GM21381 (cell line): Measurements from ENCODE around the gene SNX15.
"Not testable (repeated sequence)": the region's sequence is repeated elsewhere in the genome, so short reads cannot be mapped to it uniquely, and the experiment has no call there.

ENCODE experiments used
- ATAC-seq: cut with Tn5 transposase; IDR thresholded peaks from one replicate; pipeline ENCODE4 v1.9.1; 2021; ENCODE audit warnings: mild to moderate bottlenecking, moderate library complexity; ENCODE audit not compliant: unreplicated experiment

The SNX15 gene, protein sequence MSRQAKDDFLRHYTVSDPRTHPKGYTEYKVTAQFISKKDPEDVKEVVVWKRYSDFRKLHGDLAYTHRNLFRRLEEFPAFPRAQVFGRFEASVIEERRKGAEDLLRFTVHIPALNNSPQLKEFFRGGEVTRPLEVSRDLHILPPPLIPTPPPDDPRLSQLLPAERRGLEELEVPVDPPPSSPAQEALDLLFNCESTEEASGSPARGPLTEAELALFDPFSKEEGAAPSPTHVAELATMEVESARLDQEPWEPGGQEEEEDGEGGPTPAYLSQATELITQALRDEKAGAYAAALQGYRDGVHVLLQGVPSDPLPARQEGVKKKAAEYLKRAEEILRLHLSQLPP

DNA sequence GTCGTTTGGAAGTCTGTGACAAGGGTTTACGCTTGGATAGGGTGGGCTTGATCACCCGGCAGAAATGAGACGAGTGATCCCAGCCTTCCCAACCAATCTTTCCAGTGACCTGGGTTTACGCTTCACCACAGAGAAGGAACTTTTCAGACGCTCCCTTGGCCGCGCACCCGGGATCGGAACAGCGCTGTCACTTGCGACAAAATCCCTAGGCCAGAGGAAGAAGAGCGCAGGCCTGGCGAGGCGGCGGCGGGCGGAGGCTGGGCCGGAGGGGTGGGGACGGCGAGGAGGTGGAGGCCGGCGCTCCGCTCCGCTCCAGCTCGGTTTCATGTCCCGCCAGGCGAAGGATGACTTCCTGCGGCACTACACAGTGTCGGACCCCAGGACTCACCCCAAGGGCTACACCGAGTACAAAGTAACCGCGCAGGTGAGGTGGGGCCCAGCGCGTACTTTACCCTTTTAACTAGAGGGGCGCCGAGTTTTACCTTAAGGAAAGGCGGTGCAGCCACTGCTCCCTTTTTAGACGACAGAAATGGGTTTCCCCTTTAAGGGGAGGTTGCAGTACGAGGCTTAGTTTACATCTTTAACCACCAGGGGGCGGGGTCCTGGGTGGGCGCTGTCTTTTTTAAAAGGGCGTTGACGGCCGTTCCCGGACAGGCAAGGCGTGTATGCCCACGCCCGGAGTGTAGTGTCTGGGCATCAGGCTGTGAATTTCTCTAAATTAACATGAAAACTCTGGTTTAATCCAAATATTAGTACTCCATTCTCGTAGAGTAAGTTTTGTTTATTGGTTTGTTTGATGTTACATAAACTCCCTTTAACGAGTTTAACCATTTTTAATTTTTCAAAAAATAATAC is at the start of gene SNX15:
TSS of gene SNX15 (plus strand) at position 227 of the 855 bp plus-strand sequence. CDS start at position 326, 99 bp downstream.
- ATAC-seq, result peak; percentile 85

DNA sequence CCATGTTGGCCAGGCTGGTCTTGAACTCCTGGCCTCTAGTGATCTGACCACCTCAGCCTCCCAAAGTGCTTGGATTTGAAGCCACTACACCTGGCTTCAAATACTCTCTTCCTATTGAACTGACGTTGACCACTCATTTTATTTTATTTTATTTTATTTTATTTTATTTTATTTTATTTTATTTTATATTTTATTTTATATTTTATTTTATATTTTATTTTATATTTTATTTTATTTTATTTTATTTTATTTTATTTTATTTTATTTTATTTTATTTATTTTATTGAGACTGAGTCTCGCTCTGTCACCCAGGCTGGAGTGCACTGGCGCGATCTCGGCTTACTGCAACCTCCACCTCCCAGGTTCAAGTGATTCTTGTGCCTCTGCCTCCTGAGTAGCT is 43.9 kb upstream of the SNX15 start:
- ATAC-seq, result not testable (repeated sequence)

DNA sequence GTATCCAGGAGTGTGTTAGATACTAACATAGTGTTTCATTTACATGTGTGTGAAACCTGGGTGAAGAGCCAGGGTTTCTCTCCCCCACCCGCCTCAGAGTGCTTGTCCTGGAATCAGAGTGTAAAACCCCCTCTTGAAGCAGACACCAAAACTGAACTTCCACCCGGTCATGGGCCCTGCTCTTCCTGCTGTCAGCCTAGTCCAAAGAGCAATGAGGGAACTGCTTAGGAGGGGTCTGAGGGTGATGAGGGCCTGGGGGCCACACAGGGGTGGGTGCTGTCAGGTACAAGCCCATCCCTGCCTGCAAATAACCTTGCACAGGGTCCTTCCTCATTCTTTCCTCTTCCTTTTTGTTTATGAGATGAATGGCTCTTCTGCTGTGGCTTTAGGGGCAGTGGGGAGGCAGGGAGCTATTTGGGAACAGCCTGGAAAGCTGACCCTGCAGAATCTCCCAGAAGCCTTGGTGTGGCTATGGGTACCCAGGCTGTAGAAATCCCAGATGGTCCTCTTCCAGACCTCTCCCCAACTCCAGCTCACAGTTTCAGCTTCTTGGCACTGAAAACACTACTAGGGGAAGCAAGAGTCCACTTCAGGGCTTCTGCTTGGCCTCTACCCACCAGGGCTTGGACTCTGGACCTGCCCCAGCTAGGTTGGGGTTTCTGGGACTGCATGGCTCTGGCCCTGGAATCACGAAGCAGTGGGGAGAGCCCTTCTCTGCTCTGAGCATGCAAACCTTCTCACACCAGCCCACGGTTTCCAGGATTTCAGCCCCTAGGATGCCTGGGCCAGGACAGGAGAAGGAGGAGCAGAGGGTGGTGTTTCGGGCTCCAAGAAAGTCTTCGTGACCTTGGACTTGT is 39.0 kb upstream of the SNX15 start:
- no peak for ATAC-seq

DNA sequence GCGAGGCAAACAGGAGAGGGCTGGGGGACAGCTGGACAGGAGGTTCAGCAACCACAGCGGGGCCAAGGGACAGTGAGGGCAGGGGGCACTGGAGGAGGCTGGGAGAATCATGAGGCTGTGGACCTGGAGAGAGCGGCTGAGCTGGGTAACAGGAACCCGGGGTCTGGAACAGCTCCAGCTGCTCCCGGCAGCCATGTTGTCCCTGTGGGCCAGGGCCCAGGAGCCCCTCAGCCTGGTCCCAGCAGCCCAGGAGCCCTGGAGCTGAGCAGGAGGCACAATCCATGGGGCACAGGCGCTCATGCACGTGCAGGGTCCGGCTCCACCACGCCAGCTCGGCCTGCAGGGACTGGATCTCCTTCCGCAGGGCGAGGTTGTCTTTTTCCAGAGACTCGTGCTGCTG is 37.8 kb upstream of the SNX15 start:
- no peak for ATAC-seq

DNA sequence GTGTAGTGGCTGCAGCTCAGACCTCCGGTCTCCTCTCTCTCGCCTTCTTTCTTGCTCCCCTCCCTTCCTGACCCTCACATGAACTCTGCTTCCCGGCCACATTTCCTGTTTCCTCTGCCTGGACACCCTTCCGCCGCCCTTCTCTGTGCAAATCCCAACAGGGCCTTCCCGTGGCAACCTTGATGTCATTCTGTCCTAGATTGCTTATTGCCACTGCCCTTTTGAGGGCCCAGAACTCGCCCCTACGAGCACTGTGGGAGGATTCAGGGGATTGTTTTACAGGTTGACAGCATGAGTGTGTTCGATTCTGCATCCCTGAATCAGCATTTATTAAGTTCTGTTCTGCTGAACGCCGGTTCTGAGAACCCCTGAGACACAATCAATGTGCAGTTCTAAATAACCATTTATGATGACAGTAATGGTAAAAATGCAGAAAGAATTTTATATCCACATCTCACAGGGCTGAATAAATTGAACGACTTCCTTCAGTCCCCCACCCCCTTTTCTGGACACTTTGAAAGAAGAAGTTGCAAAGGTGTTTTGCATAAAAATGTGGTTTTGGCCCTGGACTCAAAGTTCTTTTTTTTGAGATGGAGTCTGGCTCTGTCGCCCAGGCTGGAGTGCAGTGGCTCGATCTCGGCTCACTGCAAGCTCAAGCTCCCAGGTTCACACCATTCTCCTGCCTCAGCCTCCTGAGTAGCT is 36.9 kb upstream of the SNX15 start:
- no peak for ATAC-seq

DNA sequence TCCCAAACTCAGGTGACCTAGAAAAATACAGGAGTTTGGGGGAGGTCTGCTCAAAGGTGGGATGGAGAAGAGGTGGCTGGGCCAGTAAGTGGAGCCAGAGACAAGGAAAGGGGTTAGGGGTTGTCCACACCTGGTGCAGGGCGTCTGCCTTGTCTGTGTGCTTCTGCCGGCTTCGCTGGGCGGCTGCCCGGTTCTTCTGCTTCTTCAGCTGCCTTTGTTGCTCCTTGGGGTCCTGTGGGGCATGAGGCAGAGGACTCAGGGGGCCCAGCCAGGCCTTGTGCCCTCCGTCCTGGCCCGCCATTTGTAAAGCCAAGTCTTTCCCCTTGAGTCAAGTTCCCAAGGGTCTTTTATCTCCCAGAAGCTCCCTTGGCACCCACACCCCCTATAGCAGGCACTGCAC is 32.9 kb upstream of the SNX15 start:
- ATAC-seq, result no peak

DNA sequence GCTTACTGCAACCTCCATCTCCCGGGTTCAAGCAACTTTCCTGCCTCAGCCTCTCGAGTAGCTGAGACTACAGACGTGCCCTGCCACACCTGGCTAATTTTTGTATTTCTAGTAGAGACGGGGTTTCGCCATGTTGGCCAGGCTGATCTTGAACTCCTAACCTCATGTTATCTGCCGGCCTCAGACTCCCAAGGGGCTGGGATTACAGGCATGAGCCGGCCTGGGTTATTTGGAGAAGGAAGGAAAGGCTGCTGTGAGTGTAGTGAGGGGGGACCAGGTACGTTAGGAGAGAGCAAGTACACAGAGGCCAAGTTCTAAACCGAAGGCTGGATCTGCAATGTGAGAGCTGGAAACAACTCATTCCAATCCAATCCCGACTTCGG is 30.9 kb upstream of the SNX15 start:
- ATAC-seq, result no peak

DNA sequence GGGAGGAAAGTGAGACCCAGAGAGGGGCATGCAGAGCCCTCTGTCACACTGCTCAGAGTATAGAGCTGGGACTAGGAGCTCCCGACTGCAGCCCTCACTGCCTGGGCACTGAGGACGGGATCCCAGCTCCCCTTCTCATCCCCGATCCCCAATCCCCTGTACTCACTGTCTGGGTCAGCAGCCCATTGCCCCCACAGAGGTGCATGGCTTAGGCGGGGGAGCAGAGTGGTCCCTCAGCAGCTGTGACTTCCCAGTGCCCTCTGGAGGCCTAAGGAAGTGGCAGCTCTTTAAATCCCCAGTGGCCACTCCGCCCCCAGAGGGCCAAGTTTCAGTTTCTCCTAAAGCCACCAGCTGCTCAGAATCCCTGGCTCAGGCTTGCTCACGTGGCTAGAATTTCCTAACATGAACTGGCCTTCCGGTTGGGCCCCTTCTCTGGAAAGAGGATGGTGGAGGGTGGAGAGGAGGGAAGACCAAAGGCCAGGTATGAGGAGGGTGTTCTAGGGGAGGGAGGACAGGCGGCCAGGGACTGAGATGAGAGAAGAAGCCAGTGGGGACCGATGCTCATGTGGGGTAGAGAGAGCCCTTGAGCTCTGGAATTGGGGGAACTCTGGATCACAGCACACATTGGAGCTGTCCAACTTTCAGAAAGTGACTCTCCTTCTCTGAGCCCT is 30.4 kb upstream of the SNX15 start, which contains the start of gene BATF2:
TSS of gene BATF2 (minus strand) at position 262 of the 671 bp plus-strand sequence. CDS start at position 205, 57 bp downstream.
- no peak for ATAC-seq

DNA sequence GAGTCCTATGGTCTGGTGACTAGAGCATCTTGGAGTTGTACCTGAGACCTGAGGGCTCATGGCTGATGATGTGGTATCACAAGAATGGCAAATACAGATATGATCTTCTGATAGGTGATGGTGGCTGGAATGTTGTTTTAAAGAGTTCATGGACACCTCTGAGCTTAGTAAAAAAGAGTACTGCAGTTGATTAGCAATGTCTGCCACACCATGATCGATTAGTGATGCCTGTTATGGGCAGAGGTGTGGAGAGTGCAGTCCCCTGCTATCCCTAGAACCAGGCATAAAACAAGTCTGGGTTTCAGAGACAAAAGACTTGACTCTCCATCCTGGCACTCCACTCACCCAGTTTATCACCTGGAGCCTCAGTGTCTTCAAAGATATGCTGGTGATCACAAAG is 29.1 kb upstream of the SNX15 start:
- no peak for ATAC-seq

DNA sequence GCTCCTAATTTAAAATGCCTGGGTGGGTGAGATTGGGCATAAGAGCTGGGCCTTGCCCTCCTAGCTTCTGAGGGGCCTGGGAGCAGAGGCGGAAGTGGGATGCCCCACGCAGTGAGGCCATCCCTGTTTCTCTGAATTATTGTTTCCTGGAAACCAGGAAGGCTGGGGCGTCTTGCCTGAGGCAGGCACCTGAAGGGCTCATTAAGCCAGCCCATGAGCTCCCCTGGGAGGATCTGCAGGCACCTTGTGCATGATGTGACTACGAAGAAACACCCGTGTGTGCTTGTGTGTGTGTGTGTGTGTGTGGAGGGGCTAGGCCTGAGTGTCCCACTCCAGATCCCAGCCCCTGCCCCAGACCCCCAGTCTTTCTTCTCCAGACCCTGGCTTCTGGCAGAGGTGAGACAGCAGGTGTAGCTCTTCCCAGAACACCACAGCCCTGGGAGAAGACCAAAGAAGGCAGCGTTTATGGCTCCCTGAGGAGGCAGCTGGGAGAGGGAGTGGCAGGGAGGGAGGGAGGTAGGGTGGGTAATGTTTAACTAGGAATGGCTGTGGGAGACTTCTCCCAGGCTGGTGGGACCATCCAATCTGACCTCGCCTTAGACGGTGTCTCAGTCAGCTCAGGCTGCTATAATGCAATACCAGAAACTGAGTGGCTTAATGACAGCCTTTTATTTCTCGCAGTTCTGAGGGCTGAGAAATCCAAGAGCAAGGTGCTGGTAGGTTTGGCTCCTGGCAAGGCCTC is 28.4 kb upstream of the SNX15 start:
- no peak for ATAC-seq

DNA sequence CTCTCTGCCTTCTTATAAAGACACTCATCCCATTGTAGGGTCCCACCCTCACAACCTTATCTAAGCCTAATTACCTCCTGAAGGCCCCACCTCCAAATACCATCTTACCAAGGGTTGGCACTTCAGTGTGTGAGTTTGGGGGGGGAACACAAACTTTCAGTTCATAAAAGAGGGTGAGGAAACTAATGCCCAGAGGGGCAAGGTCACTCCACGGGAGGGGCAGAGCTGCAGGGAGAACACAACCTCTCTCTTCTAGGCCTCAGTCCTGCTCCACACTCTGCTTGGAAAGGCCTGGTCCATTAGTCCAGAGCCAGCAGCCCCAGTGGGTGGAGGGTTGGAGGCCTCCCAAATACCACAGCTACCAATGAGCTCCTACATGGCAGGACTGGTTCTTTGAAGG is 27.8 kb upstream of the SNX15 start:
- ATAC-seq, result no peak

DNA sequence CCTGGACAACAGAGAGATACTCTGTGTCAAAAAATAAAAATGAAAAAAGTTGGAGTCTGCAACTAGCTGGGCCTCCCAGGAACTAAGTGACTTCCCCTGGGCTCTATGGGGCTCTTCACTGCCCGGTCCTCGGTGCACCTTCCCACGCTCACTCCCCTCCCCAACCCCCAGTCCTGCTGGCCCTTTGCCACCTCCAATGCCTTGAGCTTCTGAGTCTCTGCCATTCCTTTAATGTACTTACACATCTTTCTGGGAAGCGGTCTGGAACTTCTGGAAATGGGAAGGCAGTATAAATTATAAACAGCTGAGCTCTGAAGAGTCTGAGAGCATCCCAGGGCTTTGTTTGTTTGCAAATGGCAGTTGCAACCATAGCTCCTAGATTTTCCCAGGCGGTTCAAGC is 24.5 kb upstream of the SNX15 start:
- ATAC-seq, result no peak

DNA sequence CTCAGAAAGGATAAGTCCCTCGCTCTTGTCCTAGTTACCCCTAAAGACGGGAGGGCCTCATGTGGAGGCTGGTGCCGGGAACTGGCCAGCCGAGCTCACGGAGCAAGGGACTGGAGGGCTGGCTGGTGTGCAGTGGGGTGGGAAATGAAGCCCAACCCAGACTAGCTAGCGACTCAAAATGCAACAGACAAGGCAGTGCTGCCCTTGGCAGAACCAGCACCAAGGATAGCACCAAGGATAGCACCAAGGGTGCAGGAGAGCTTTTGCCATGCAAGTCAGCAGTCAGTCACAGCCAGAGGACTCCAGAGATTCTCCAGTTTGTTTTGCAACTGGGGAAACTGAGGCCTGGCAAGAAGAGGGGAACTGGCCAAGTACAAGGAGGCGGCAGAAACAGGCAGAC is 24.0 kb upstream of the SNX15 start:
- ATAC-seq, result no peak

DNA sequence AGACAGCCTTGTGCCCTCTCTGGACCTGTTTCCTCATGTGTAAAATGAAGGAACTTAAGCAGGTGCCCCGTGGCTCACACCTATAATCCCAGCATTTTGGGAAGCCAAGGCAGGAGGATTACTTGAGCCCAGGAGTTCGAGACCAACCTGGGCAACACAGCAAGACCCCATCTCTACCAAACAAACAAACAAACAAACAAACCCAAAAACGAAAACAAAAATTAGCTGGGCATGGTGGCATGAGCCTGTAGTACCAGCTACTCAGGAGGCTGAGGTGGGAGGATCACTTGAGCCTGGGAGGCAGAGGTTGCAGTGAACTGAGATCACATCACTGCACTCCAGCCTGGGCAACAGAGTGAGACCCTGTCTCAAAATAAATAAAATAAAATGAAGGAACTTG is 23.3 kb upstream of the SNX15 start:
- ATAC-seq, result not testable (repeated sequence)

DNA sequence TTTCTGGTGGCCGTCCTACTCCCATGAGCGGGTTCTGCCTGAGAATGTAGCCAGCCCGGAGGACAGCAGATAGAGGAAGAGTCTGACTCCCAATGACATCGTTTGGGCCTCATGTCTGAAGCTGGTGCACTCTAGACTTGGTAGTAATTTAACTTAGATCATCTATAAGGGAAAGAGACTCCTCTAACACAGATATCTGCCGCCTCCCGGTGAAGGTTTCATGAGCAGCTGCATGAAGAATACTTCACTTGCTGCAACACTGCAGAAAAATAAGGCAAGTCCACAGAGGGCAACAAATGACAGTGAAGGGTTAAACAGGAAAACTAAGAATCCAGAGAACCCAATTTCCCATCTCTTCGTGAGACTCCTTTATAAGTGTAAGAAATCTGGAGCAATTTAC is 19.2 kb upstream of the SNX15 start:
- no peak for ATAC-seq

DNA sequence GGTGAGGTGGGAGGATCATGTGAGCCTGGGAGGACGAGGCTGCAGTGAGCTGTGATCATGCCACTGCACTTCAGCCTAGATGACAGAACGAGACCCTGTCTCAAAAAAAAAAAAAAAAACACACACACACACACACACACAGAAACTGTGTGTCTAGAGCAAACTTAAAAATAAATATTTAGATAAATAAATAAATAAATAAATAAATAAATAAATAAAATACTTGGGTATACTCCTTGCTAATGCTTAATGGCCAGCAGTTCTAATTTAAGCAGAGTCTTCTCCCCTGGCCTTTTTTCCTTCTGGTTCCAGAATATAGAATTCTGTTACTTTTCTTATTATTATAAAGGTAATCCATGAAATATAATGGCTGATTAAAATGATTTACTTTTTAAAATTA is 18.4 kb upstream of the SNX15 start:
- no peak for ATAC-seq

DNA sequence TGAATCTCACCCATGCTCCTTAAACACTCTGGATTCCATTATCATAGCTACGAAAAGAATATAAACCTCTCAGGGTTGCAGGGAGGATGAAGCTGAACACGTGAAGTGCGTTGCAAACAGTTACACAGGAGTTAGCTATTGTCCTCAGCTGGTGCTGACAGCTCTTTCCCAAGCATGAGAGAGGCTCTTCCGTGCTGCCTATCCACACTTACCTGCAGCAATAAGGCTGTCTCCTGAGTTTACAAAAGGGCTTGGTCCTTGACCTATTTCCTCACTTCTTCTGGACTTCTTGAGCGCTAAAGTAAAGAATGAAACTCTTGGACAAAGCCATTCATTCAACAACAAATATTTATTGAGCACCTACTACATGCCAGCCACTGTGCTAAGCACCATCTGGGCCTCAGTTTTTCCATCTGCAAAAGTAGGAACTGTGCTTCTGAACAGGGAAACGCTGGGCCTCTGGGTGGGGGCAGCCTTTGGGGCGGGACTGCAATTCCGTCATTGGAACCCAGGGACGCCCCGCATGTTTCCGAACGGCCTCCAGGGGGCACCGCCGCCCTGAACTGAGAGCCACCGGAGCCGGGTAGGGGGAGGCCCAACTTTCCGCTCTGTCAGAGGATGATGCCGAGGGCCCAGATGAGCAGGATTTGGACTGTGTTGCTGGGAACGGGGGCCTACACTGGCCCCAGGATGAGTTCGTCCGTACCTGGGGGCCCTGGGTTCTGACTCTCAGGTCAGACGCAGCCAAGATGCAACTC is 13.9 kb upstream of the SNX15 start:
- peak; percentile 61 for ATAC-seq

DNA sequence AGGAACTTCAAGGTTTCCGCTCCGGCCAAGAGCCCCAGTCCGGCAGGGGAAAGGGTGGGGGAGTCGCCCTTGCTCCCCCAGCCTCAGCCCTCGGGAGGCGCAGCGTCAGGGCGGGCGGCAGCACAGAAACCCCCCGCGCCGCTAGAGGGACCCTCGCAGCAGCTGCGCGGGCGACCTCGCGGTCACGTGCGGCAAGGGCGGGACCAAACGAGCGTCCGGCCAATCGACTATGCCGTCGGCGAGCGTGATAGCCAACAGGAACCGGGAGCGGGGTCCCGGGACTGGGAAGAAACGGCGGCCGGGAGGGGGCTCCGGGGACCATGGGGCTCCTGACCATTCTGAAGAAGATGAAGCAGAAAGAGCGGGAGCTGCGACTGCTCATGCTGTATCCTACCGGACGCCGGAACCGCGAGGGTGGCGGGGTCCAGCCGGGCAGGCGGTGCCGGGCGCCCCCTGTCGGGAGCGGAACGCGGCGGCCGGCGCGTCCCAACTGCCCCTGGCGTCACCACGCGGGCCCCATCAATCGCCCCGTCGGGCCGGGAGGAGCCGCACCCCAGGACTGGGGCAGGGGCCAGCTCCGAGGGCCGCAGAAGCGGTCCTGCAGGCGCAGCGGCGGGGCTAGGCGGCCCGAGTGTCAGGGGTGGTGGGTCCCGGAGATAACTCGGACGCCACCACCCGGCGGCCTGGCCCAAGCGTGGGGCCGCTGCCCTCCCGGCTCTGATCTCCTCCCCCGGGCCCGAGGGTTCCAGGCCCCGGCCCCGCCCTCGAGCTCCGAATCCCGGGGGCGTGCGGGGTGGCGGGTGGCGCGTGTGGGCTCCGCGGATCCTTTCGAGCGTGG is 13.1 kb upstream of the SNX15 start, which contains the start of gene ARL2:
TSS of gene ARL2 (plus strand) at position 273 of the 838 bp plus-strand sequence. CDS start at position 321, 48 bp downstream.
- ATAC-seq, result peak; percentile 67
